ENCODE results near the gene SOAT2. TPM values are rescaled to one million over a fixed set of nuclear protein-coding genes. Genes with fewer than 3 reads are reported as not detected.

The SOAT2 gene
- total RNA-seq, 1 donor from 2014 or later, result 0.74 TPM

GRCh38 chr12:53070877-53071492 lies 32.3 kb upstream of the SOAT2 start:
- Histone ChIP-seq H3K4me3 (no peak overlapping the region), H3K27ac (peak overlapping the region; percentile 89), H3K27me3 (no peaks in the 10 kb centered on the region), H3K4me1 (peaks cover 84% of the 10 kb centered on the region), H3K9me3 (no peaks in the 10 kb centered on the region), H3K36me3 (peaks cover 0 to 19% of the 10 kb centered on the region in 2 donors)
- DNase-seq (ENCODE audit: extremely low spot score in 2 of 2), result peak in 1 of 2 donors; percentile 86
- intact Hi-C loops (cut with DNase I), result loop anchor here (5.0 kb wide), 1 partner anchor 669 kb away; no protein-coding TSS in a partner anchor
- TF ChIP-seq POLR2A (IDR thresholded peaks at IDR 0.05) (no peak), POLR2AphosphoS5 (IDR thresholded peaks at IDR 0.05; ENCODE audit: insufficient read depth in 1 of 2, low read depth in 1 of 2) (no peak), CTCF (IDR thresholded peaks at IDR 0.05) (no peak)

- H3K27ac ChIP-seq, result peak overlapping the region; percentile 89
- no peaks in the 10 kb centered on the region for H3K27me3 ChIP-seq
- no peak for TF ChIP-seq CTCF (IDR thresholded peaks at IDR 0.05)
- no peak for TF ChIP-seq POLR2A (IDR thresholded peaks at IDR 0.05)
- TF ChIP-seq POLR2AphosphoS5 (IDR thresholded peaks at IDR 0.05; ENCODE audit: insufficient read depth in 1 of 2, low read depth in 1 of 2), result peak; percentile 47 to 58
- H3K9me3 ChIP-seq, result no peaks in the 10 kb centered on the region
- intact Hi-C loops (cut with DNase I), result loop anchor here (5.0 kb wide), 1 partner anchor 670 kb away; no protein-coding TSS in a partner anchor
- no peak overlapping the region for H3K4me3 ChIP-seq
- H3K36me3 ChIP-seq, result peaks cover 0 to 28% of the 10 kb centered on the region in 2 donors
- DNase-seq (ENCODE audit: extremely low spot score in 2 of 2), result peak in 1 of 2 donors; percentile 90
- H3K4me1 ChIP-seq, result peaks cover 84% of the 10 kb centered on the region
These were observed 31.4 kb upstream of the SOAT2 start for GRCh38 chr12:53071591-53072551.

GRCh38 chr12:53073881-53074280 lies 29.4 kb upstream of the SOAT2 start:
- peaks cover 93% of the 10 kb centered on the region for H3K4me1 ChIP-seq
- intact Hi-C loops (cut with DNase I), result loop anchor here (5.0 kb wide), 1 partner anchor 672 kb away; no protein-coding TSS in a partner anchor
- TF ChIP-seq CTCF (IDR thresholded peaks at IDR 0.05) (no peak), POLR2AphosphoS5 (IDR thresholded peaks at IDR 0.05; ENCODE audit: insufficient read depth in 1 of 2, low read depth in 1 of 2) (no peak), POLR2A (IDR thresholded peaks at IDR 0.05) (no peak)
- peak in 1 of 2 donors; percentile 89 for DNase-seq (ENCODE audit: extremely low spot score in 2 of 2)
- H3K36me3 ChIP-seq, result peaks cover 0 to 30% of the 10 kb centered on the region in 2 donors
- H3K27ac ChIP-seq, result peak overlapping the region; percentile 83
- no peaks in the 10 kb centered on the region for H3K27me3 ChIP-seq
- no peaks in the 10 kb centered on the region for H3K9me3 ChIP-seq
- no peak overlapping the region for H3K4me3 ChIP-seq

- peak overlapping the region; percentile 83 for H3K27ac ChIP-seq
- H3K36me3 ChIP-seq, result peaks cover 0 to 30% of the 10 kb centered on the region in 2 donors
- no peak overlapping the region for H3K4me3 ChIP-seq
- no peak for TF ChIP-seq POLR2AphosphoS5 (IDR thresholded peaks at IDR 0.05; ENCODE audit: insufficient read depth in 1 of 2, low read depth in 1 of 2)
- no peak for TF ChIP-seq CTCF (IDR thresholded peaks at IDR 0.05)
- no peak for TF ChIP-seq POLR2A (IDR thresholded peaks at IDR 0.05)
- intact Hi-C loops (cut with DNase I), result loop anchor here (5.0 kb wide), 1 partner anchor 672 kb away; no protein-coding TSS in a partner anchor
- no peaks in the 10 kb centered on the region for H3K27me3 ChIP-seq
- no peaks in the 10 kb centered on the region for H3K9me3 ChIP-seq
- peaks cover 88% of the 10 kb centered on the region for H3K4me1 ChIP-seq
- DNase-seq (ENCODE audit: extremely low spot score in 2 of 2), result peak in 1 of 2 donors; percentile 87
These were observed 28.8 kb upstream of the SOAT2 start for GRCh38 chr12:53074283-53074998.
